Neutrophil (primary cell): ENCODE results near the gene CNNM3.

Source experiments
- H3K27ac ChIP-seq: fragments of 200-600 bp; sonication (generic); 2 replicates; pipeline ENCODE4 v1.5.1; 2016; ENCODE audit warnings: mild to moderate bottlenecking, moderate library complexity
- H3K27me3 ChIP-seq: fragments of 200-600 bp; sonication (generic); 2 replicates; pipeline ENCODE4 v1.6.0; 2016; ENCODE audit warnings: mild to moderate bottlenecking
- H3K36me3 ChIP-seq: fragments of 200-600 bp; sonication (generic); 2 replicates; pipeline ENCODE4 v1.5.1; 2017
- H3K4me1 ChIP-seq, 2 experiments: fragments of 200-600 bp in 1 of 2; sonication (generic) in 1 of 2; 1 replicate in 1 of 2; 2 replicates in 1 of 2; pipeline versions ENCODE4 v1.5.1 to v1.6.1; 2013 to 2016; ENCODE audit warnings: low read depth in 1 of 2, low read length in 1 of 2, mild to moderate bottlenecking in 1 of 2, moderate library complexity in 1 of 2; ENCODE audit not compliant: control insufficient read depth in 1 of 2, insufficient read depth in 1 of 2
- H3K4me3 ChIP-seq, 2 experiments: fragments of 200-600 bp in 1 of 2; sonication (generic) in 1 of 2; 1 replicate in 1 of 2; 2 replicates in 1 of 2; pipeline ENCODE4 v1.5.1; 2013 to 2016; ENCODE audit warnings: low read depth in 1 of 2, low read length in 1 of 2, mild to moderate bottlenecking in 1 of 2, moderate library complexity in 1 of 2
- H3K9me3 ChIP-seq: fragments of 200-600 bp; sonication (generic); 2 replicates; pipeline ENCODE4 v1.5.1; 2016
- CTCF ChIP-seq: fragments of 200-600 bp; sonication (generic); IDR thresholded peaks from 2 replicates; pipeline ENCODE4 v1.5.1; 2016; ENCODE audit warnings: antibody characterized with exemption

CNNM3 gene

GRCh38 chr2:96848264-96848663, 32.2 kb downstream of the CNNM3 start:
- Histone ChIP-seq H3K36me3 (peaks cover 39% of the 10 kb centered on the region), H3K27ac (no peak overlapping the region), H3K27me3 (no peaks in the 10 kb centered on the region), H3K4me1 (no peaks in the 10 kb centered on the region), H3K9me3 (no peaks in the 10 kb centered on the region), H3K4me3 (no peak overlapping the region)
- TF ChIP-seq CTCF = no peak

- H3K27me3 ChIP-seq = no peaks in the 10 kb centered on the region
- TF ChIP-seq CTCF = no peak
- H3K4me3 ChIP-seq = no peak overlapping the region
- H3K9me3 ChIP-seq = no peaks in the 10 kb centered on the region
- H3K27ac ChIP-seq = no peak overlapping the region
- H3K4me1 ChIP-seq = peaks cover 9 to 11% of the 10 kb centered on the region in 2 experiments
- H3K36me3 ChIP-seq = peaks cover 34% of the 10 kb centered on the region
Observed at GRCh38 chr2:96852667-96853066, 36.6 kb downstream of the CNNM3 start.

GRCh38 chr2:96853321-96853720, 37.3 kb downstream of the CNNM3 start:
- no peak for TF ChIP-seq CTCF
- Histone ChIP-seq H3K27me3 (no peaks in the 10 kb centered on the region), H3K9me3 (no peaks in the 10 kb centered on the region), H3K4me3 (no peak overlapping the region), H3K36me3 (peaks cover 27% of the 10 kb centered on the region), H3K4me1 (peaks cover 9 to 12% of the 10 kb centered on the region in 2 experiments), H3K27ac (no peak overlapping the region)

- H3K4me1 ChIP-seq = peaks cover 22 to 28% of the 10 kb centered on the region in 2 experiments
- H3K4me3 ChIP-seq = peak overlapping the region; percentile 58 to 98
- no peaks in the 10 kb centered on the region for H3K9me3 ChIP-seq
- no peak for TF ChIP-seq CTCF
- H3K36me3 ChIP-seq = peaks cover 8% of the 10 kb centered on the region
- peaks cover 37% of the 10 kb centered on the region for H3K27me3 ChIP-seq
- peak overlapping the region; percentile 74 for H3K27ac ChIP-seq
Observed at GRCh38 chr2:96856776-96857666, 41.0 kb downstream of the CNNM3 start.

- H3K9me3 ChIP-seq = no peaks in the 10 kb centered on the region
- H3K36me3 ChIP-seq = peaks cover 5% of the 10 kb centered on the region
- H3K27me3 ChIP-seq = peaks cover 43% of the 10 kb centered on the region
- peak within 1 kb of the TSS; percentile 74 for H3K27ac ChIP-seq
- peaks cover 28 to 36% of the 10 kb centered on the region in 2 experiments for H3K4me1 ChIP-seq
- peak; percentile 99 for TF ChIP-seq CTCF
- H3K4me3 ChIP-seq = peak within 1 kb of the TSS; percentile 58 to 98
Observed at GRCh38 chr2:96857667-96858372, 41.8 kb downstream of the CNNM3 start, which contains the start of gene ANKRD39. Gene ANKRD39 (minus strand): TSS chr2:96858016. CDS start chr2:96857987, 29 bp downstream.
